HG03442 (cell line): Measurements from ENCODE around the gene ARRB1.

Experiments
- ATAC-seq: cut with Tn5 transposase; IDR thresholded peaks from one replicate; pipeline ENCODE4 v1.9.1; 2021; ENCODE audit warnings: mild to moderate bottlenecking, moderate library complexity; ENCODE audit not compliant: unreplicated experiment

The ARRB1 gene

GRCh38 chr11:75262961-75263852, 88.3 kb downstream of the ARRB1 start:
- ATAC-seq, result no peak

- no peak for ATAC-seq
Measured at GRCh38 chr11:75262436-75262835, 89.0 kb downstream of the ARRB1 start.

GRCh38 chr11:75261902-75262361, 89.5 kb downstream of the ARRB1 start:
- no peak for ATAC-seq

- ATAC-seq, result no peak
Measured at GRCh38 chr11:75260396-75261170, 90.9 kb downstream of the ARRB1 start.

DNA sequence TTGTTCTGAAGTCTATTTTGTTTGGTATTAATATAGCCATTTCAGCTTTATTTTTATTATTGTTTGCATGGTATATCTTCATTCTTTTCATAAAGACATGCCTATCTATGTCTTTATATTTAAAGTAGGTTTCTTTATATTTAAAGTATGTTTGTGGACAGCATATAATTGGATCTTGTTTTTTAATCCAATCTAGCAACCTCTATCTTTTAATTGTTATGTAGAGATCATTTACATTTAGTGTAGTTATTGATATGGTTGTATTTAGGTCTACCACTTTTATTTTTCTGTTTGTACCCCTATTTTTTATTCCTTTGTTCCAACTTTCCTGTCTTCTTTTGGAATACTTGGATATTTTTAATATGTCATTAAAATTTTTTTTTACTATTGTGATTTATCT, 97.1 kb downstream of the ARRB1 start:
- ATAC-seq, result no peak

GRCh38 chr11:75249704-75250103, 101.8 kb downstream of the ARRB1 start:
- no peak for ATAC-seq

- ATAC-seq, result no peak
Measured at GRCh38 chr11:75248924-75249256, 102.6 kb downstream of the ARRB1 start.

GRCh38 chr11:75246671-75247350, 104.7 kb downstream of the ARRB1 start:
- ATAC-seq, result no peak

DNA sequence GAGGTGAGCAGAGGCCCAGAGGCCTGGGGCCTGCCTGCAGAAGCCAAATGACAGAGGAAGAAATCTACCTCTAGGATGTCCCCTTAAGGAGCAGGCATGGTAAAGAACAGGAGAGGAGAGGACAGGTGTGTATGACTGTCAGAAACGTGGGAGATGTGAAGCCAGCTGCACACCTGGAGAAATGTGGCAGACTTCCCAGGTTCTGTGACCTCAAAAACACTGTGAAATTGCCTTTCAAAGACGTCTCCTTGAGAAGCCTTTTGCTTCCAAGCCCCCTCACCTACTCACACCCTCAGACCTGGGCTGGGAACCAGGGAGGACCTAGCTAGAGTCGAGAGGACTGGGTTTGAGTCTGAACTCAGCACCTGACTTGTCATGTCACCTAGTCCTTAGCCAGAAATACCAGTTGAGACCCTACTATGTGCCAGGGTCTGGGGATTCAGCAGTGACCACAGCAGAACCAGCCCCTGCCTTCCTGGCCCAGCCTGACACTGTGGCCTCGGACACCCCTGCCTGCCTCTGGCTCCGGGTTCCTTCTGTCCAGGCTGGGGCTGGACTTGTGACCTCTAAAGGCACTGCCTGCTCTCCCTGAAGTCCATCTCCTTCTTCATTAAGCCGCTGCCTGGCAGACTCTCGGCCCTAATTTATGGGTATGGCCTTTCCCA, 105.3 kb downstream of the ARRB1 start:
- no peak for ATAC-seq

DNA sequence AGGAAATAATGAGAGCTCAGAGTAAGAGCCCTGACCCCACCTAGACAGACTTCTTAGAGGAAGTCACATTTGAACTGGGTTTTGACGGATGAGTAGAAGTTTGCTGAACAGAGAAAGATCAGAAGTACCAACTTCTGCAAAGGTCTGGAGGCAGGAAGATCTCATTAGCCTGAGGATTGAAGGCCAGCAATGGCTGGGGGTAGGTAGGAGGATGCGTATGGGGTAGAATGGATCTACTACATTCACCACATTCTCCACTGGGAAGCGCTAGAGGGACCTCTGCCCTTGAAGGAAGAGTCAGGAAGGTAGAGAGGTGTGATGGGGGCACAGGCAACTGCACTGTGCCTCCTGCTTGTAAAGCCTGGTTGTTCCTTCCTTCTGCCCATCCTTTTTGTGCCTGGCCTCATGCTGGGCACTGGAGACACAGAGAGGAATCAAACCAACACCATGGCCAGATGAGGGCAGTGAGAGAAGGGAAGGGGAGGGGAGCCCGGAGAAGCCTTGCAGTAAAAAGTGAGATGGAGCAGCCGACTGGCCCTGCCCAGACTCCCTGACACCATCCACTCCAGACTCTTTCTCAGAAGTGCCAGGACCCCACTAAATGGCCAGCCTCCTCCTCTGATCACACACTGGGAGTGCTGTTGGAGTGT, 106.0 kb downstream of the ARRB1 start:
- no peak for ATAC-seq

DNA sequence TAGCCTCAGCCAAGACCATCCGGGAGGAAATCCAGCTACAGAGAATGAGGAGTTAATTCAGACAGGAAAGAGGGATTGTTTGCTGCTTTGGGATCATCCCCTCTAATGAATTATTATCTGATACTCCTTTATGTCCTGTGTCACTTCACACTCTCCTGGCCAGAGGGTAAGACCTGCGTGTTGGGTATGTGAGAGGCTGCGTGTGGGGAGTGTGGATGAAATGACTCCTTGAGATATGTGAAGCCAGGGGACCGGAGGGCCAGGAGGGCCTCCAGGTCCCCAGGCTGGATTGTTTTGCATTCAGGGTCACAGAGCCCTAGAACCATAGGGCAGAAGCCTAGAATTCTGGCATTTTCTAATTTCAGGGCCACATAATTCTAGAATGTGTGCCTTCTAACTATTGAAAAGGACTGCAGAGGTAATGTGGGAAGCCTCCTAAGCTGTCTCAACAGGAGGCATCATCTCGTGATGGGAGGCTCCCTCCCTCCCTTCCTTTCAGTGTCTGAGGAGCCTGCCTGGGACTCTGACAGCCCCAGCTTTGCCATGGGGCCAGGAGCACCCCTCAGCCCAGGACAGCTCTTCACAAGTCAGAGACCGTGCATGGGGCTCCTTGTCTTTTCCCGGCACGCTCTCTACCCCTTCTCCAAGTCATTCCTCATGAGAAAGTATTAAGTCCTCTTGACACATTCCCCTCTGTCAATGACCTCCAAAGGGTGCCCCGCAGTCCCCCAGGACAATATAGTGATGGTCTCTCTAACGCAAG, 107.2 kb downstream of the ARRB1 start:
- no peak for ATAC-seq

DNA sequence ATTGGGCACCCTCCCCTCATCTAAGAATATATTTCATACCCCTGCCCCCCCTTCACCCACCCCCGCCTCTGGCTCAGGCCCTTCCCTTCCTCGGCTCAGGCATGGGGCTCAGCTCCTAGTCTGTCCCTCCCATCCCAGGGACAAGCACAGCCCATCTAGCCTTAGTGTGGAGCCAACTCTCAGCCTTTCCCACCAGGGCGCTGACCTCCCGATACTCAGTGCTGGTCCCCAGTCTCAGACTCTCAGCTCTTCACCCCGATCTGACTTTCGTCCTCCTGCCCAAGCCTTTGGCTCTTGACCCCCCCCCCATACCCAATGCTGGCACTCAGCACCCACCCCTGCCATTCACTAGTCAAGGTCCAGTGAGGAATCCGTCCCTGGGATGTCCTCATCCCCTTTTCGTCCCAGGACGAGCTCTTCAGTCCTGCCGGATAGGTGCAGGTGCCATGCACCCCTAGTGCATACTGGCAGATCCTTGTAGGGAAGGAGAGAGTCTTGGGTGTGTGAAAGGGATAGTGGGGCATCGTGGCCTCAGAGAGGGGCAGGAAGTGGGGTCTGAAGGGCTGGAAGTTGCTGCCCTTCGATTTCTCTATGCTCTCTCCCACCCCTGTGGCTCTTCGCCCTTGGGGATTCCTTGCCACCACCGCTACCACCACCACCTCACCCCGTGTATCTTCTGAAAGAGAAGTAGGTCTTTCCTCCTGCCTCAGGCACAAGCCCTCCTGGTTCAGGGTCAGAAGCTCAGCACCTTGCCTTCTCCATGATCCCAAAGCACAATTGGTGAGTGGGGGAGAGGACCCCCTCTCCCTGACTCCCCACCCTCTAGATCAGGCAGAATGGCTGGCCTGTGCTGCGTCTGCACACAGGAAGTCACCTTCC, 108.5 kb downstream of the ARRB1 start:
- no peak for ATAC-seq

GRCh38 chr11:75241906-75242644, 109.4 kb downstream of the ARRB1 start:
- no peak for ATAC-seq

DNA sequence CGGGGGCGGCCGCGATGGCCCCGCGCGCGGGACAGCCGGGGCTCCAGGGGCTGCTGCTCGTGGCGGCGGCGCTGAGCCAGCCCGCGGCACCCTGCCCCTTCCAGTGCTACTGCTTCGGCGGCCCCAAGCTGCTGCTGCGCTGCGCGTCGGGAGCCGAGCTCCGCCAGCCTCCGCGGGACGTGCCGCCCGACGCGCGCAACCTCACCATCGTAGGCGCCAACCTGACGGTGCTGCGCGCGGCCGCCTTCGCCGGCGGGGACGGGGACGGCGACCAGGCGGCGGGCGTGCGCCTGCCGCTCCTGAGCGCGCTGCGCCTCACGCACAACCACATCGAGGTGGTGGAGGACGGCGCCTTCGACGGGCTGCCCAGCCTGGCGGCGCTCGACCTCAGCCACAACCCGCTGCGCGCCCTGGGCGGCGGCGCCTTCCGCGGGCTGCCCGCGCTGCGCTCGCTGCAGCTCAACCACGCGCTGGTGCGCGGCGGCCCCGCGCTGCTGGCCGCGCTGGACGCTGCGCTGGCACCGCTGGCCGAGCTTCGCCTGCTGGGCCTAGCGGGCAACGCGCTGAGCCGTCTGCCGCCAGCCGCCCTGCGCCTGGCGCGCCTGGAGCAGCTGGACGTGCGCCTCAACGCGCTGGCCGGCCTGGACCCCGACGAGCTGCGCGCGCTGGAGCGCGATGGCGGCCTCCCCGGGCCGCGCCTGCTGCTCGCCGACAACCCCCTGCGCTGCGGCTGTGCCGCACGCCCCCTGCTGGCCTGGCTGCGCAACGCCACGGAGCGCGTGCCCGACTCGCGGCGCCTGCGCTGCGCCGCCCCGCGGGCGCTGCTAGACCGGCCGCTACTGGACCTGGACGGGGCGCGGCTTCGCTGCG, 110.2 kb downstream of the ARRB1 start:
- peak; percentile 90 for ATAC-seq

DNA sequence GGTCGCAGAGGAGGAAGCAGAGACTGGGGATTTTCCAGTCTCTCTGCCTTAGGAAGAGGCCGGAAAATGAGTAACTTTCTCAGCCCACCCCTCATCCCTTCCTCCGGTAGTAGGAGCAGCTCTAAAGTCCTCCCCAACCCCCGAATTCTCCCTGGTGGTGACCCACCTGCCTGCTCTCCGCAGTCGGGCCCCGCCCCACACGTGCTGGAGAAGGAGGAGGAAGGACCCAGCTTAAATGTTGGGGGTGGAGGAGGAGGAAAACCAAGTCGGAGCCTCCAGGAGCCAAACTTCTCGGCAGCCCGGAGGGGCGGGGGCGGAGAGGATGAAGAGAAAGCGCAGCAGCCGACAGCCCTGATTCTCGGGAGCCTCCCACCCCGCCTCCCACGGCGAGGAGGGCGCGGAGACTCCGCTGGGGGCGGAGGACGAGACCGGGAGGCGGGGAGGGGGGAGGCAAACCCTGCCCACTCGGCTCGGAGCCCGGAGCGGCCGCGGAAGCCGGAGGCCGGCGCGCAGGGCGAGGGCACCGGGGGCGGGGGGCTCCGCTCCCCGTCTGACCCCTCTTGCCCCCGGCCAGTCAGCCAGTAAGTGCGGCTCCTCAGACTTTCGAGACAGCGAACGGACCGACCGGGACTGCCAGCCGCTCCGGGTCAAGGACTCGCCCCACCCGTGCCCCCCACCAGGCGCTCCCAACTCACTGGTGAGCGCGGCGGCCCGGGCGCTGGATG, 111.0 kb downstream of the ARRB1 start, which contains the start of gene TPBGL:
TSS of gene TPBGL (plus strand) at position 464 of the 725 bp plus-strand sequence. CDS start 276 bp downstream, outside the sequence.
- ATAC-seq, result no peak

DNA sequence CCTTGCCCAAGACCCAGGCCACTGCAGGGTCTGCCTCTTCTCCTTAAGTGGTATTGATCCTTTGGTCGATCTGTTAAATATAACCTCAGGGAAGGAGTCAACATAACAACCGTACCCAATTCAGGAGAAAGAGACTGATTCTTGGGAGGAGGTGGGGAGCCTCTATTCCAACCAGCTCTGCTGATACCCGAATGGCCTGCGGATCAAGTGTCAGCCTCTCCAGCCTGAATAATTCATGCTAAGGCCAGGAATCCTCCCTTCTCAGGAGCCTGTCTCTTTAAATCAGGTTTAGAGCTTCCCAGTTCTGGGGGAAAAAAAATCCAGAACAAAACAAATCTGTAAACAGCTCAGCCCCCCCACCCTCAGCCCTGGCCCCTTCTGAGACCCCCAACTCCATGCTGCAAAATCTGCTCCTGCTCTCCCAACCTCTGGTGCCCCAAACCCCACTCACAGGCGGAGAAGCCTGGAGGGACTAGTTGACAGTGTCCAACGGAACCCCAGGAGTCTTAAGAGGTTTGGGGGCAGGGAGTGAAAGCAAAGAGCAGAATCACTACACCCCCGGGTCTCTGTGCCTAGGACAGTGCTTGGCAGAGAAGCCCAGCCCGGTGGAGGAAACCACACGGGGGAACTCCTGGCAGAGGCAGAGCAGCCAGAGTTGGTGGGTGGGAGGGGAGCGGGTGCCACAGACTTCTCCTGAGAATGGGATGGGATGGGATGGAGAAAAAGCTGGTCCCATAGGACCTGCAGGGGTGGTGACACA, 111.8 kb downstream of the ARRB1 start:
- ATAC-seq, result no peak
